GM19240 (cell line): ENCODE results near the gene POLL.
"Not testable (repeated sequence)": the region's sequence is repeated elsewhere in the genome, so short reads cannot be mapped to it uniquely, and the experiment has no call there.

Experiments
- DNase-seq: peaks from one replicate; pipeline ENCODE4 v3.0.0; 2011; ENCODE audit warnings: low spot score; ENCODE audit not compliant: insufficient read length

POLL gene

DNA sequence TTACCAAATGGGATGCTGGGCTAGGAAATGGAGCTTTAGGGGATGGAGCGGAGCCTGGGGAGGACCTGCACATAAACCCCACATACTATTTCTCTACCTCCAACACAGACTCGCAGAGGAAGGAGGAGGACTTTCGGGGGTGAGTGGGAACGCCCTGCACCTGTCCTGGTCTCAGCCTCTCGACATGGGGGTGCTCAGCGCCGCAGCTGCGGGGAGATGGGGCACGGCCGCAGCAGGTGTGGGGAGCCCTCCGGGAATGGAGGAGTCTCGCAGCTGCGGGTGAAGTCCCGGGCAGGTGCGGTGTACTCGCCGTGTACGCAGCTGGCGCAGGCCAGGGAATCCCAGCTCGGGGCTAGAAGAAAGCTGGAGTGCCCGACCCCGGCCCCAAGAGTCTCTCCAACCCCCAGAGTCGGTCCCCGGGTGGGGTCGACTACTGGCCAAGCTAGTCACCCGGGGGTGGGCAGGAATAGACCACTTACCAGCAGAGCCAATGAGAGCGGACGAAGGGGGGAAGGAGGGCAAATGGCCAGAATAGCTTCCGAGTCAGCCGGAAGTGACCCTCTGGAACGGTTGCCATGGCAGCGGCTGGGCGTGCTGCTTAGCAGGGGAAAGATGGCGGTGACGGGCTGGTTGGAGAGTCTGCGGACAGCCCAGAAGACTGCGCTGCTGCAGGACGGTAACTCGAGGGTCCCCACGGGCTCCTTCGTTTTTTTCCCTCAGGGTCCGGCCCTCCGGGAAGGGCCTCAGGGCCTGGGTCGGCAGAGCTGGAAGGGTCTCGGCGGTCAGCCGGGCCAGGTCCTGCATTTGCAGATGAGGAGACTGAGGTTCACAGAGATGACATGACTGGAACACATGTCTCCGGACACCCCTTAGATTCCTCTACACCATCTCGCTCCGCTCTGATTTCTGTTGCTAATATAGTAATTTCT is at the start of gene POLL, which contains the start of gene DPCD:
Gene POLL, minus strand, starts transcription at position 533 of the 929 bp plus-strand sequence. CDS start 897 bp downstream, outside the sequence.
Gene DPCD, plus strand, starts transcription at position 597 of the 929 bp plus-strand sequence. Its CDS starts 16 bp downstream, at position 613.
- peak; percentile 99 for DNase-seq

DNA sequence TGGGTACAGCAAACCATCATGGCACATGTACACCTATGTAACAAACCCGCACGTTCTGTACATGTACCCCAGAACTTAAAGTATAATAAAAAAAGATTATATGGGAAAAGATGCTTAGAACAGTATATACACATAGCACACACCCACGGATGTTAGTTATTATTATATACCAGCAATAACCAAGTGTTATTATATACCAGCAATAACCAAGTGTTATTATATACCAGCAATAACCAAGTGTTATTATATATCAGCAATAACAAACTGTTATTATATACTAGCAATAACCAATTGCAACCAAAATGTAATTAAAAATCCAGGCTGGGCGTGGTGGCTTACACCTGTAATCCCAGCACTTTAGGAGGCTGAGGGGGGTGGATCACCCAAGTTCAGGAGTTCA is 45.5 kb upstream of the POLL start:
- not testable (repeated sequence) for DNase-seq

DNA sequence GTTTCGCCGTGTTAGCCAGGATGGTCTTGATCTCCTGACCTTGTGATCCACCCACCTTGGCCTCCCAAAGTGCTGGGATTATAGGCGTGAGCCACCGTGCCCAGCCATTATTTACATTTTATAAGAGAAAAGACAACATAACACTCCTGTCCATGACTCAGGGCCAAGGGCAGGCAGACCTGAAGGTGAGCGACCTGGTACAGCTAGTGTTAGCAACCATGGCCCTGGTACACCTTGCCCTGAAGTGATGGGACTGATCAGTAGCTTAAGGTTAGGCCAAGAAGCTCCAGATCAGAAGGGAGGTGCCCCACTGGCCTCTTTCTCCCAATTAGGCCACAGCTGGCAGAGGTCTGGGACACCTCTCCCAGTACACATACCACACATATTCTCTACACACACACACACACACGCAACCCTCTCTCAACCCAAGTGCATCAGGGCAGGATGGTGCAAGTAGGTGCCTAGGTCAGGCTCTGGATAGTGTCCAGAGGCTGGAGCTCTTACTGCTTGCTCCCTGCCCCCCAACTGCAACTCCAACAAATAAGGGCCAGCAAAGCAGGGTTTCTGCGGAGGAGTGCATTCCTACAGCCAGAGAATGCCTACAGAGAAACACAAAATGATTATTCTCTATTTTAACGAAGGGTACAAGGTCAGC is 43.9 kb upstream of the POLL start:
- DNase-seq, result no peak

DNA sequence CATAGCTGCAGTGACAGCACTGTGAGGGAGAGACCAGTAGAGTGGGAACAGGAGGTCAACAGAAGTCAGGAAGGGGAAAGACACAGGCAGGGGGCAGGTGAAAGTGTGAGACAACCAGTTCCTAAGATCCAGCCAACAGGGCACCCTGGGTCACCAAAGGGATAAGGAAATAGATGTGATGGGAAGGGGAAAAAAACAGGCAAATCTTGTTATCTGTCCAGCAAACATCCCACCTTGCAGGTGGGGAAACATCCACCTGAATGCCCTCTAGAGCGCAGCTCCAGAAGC is 42.5 kb upstream of the POLL start:
- DNase-seq, result no peak

DNA sequence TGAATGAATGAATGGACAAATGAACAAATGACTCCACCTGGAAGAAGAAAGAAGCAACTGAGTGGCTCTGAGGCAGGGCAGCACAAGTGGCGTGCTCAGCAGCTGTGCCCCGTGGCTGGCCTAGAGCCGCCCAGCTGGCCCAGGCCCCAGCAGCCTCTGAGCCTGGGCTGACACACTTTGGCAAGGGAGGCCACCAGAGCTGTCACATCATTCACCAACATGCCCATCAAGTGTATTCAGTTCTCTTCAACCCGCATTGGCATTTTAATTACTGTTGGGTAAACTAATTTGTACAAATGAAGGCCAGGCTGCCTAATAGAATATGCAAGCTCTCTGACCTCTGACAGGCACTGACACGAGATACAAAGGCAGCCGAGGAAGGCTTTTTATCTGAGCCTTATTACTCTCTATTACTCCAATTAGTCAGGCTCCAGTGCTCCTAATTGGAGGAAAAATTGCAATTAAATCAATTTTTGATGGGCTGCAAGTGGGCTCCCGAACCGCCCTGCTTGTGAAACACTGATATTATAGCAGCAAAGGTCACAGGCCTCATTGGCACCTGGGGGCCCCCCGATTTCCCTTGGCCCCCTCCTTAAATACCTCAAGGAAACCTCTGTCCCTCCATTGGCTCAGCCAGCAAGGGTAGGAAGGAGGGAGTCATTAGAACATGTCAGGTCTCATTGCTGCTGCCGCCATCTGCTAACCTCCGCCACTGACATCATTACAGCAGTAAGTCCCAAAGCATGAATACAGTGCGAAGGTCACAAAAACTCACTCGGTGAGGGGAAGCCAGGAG is 42.0 kb upstream of the POLL start:
- DNase-seq, result no peak

DNA sequence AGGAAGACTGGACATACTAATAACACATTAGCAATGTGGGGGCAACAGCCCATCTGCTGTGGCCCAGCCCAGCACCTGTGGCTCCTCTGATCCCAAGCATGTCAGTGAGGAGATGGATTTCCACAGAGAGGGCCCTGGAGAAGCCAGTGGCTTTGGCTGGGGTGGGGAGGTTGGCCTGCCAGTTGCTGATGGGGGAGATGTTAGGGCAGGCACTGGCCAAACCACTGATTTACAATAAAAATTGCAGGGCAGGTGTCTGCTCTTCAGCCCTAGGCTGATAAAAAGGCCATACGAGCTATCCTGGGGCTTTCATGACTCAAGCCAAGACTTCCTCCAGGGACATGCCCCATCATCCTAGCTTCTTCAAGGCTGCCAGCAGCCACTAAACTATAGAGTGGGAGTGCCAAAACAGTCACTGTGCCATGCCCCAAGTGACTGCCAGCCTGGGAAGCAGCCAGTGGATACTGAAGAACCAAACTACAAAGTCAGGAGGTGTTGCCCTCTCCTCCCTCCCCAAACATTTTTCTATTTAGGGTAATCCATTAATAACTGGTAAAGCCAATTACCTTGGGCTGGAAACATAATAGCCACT is 37.9 kb upstream of the POLL start:
- no peak for DNase-seq

DNA sequence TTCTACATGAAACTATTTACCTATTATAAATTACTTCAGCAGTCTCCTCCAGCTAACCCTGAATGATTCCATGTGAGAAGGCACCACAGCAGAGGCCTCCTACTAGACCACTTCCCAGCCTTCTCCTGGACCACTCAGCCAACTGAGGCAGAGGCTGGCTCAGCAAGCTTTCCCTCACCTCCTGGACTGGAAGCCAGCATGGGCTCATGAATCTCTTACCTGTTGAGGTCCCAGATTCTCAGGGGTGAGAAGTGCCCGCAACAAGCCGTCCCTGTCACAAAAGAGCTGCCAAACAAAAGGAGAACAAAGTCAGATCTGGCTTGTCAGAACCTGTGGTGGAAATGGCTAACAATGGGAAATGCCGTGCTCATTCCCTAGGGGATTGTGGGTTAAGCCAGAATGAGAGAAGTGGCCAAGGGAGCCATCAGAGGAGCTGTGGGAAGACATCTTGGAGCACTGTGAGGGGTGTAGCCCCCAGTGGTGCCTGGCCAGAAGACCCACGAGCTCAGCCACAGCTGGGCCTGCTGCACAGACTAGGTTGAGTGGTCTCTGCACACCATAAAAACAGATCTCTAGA is 36.6 kb upstream of the POLL start:
- DNase-seq, result no peak

DNA sequence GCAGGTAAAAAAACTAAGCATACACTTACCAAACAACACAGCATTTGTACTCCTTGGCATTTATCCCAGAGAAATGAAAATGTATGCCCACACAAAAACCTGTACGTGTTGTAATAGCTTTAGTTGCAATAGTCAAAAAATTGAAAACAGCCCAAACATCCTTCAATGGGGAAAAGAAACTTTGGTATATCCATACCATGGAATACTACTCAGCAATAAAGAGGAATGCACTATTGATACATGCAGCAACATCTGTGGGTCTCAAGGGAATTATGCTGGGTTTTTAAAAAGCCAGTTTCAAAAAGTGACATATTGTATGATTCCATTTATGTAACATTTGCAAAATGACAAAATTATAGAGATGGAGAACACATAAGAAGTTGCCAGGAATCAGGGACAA is 35.5 kb upstream of the POLL start:
- no peak for DNase-seq

DNA sequence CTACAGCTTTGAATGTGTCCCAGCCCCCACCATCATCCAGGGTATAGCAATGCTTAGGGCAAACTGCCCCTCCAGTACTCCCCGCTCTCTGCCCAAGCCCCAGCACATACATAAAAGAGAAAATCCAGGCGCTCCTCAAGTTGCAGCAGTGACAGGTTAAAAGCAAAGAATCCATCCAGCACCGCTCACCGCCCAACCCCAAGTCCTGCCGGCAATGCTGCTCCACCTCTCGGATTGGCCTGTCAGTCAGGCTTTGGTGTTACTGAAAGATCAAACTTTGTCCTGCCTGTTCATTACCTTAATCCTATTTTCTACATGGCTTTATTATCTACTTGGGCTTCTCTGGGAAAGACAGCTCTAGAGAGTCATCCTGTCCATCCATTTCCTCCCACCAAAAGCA is 31.9 kb upstream of the POLL start:
- DNase-seq, result no peak

DNA sequence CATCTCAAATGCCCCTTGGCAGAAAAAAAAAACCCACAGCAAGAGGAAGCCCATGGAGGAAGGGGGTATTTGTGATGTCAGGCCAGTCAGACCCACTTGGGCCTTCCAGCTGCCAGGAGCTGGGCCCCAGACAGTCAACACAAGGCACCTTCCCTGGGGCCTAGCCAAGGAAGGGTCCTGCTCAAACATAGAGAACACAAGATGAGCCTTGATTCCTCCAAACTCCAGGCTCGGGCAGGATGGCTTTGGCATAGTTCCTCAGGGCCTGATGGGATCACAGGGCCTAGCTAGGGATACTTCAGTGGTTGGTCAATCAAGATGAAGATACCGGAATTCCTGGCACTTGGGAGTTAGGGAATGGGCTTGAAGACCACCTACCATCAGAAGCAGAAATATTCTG is 30.8 kb upstream of the POLL start:
- no peak for DNase-seq

DNA sequence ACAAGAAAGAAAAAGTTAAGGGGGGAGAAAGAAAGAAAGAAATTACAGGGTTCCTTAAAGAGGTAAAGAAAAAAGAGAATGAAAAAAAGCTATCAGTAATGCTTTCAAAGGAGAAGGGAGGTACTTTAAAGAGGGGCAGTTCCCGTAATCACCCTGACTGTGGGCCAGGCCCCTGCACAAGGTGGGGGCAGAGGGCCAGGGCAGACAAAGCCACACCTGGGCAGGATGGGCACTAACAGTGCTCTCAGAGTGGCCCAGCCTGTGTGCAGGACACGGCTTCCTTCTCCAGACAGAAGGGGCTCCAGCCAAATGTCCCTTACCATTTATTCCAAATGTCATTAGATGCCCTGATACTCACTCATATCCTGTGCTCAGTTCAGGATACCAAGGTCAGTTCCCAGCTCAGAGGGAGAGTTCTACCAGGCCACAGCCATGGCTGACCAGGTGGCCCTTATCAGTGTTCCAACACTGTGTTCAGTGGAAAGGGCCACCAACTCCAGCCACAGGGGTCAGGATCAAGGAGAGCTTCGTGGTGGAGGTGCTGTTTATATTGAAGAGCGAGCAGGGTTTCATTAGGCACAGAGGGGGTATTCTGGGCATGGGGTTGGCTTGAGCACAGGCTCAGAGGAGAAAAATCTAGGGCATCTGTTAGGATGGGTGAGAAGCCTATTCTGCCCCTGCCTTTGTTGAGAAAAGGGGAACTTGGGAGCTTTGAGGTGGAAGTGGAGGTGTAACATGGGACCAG is 29.9 kb upstream of the POLL start:
- no peak for DNase-seq

DNA sequence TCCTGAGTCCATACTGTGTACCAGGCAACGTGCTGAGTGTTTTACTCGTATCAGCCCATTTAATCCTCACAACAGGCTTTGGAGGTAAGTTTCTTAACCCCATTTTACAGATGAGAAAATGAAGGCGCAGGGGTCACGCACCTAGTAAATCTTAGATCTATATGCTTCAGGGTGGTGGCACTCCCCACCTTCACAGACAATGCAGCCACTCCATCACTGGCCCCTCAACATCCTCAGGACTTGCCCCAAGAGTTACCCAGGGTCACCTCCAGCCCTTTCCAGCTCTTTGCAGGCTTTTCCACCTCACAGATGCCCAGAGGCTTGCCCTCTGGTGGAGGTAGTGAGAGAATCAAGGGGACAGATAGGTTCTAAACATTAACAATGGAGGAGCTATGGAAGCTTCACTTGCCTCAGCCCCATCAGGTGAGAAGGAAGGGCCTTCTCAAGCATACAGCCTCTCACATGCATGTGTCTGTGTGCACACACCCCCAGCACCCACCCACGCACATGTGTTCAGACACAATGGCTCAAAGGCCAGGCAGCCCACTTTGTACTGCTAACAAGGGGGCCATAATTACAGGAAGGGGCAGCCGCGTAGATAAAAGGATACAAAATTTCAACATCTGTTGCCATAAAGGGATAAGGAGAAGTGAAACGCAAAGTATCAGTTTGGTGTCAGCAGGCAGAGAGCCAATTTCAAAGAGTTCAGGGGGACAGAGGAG is 29.2 kb upstream of the POLL start:
- peak; percentile 42 for DNase-seq

DNA sequence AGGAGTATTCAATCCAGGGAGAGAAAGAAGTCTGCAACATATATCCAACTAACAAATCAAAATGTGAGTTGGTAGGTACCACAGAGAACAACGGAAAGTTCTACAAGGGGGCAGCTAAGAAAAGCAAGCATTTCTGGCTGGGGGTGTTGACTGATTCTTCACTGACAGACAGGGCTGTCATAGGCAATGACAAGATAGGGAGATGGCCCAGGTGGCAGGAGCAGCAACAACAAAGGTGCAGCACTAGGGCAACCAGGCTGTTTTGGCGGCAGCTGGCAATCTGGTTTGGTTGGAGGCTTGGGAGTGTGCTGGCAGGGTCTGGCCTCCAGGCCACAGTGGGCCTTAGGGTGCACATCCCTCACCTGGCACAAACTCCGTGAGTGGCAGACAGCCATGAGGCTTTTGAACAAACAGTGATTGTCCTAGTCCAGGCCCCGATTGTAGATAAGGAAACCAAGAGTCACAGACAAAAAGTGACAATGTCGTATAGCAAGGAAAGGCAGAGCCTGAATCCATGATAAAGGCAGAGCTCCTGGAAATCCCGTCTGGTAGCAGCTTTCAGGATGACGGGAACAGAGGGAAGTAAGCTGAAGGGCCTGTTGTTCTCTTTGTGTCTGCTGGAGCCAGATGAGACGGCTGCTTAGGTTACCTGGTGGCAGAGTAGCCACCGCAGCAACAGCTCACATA is 28.5 kb upstream of the POLL start:
- DNase-seq, result no peak

DNA sequence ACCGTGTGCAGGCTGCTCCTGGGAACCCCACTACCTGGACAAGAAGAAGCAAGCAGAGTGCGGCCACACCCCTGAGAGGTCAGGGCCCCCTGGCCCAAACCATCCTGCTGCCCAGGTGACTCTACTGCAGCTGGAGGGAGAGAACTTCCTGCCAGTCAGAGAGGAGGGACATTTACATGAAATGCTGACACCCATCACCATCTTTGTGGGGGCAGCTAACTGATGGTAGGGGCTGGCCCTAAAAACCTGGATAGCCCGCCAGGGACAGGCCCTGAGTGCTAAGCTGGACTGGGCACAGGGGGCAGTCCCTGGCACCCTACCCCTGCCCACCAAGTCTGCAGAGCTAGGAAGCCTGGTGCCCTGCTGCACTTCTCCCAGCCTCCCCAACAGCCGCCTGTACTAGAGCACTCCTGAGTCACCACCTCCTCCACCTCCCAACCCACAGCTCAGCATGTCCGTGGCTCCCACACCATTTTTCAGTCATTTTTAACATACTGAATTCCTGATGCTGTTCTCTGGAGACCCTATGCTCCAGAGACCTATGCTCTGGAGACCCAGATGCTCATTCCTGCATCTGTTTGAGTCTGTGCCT is 27.6 kb upstream of the POLL start:
- DNase-seq, result no peak

DNA sequence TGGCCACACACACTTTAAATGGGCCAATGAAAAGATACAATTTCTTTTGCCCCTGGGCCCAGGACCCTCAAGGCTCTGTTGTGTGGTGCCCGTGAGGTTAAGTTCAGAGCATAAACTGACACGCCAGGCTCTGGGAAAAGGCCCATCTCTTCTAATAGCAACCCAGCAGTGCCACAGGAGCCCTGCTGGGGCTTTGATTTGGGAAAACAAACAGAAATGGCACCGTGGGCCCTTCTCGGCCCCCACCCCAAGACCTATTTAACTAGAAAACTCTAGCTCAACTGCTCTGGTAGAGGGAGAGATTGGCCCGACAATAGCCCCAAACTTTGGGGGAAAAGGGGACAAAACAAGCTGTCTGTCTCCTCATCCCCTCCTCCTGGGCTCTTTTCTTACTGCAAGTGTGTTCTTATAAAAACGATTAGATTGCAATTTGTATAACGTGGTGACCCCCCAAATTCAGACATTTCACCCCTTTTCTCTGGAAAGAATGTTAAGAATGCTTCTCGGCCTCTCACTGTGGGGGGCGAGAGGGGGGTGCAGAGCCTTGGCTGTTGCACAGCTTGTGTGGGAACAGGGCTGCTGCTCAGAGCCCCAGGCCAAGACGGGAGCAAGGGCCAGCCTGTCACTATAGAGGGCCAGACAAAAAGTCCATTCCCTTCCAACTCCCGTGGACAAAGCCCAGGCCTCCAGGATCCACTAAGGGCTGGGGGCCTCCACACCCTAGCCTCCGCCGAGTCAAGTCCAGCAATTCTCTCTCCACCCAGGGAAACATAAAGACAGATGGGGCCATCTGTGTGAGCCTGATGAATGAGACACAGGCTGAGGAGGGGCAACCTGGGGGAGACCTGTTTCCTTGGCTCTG is 26.8 kb upstream of the POLL start:
- no peak for DNase-seq

DNA sequence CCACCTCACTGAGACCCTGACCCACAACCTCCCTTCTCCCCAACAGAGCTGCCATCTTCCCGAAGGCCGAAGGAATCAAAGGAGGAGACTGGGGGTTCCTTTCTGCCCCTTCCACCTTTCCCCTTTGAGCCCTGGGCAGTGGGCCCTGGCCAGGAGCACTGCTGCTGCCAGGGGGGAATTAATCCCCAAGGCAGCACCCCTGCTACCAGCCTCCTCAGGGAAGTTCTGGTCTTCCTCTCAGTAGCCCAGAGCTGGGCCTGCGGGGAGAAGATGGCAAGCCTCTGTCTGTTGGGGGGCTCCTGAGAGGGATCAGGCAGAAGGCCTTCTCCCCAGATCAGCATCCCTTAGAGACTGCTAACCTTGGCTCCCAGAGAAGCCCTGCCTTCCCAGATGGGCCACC is 25.6 kb upstream of the POLL start:
- DNase-seq, result no peak

DNA sequence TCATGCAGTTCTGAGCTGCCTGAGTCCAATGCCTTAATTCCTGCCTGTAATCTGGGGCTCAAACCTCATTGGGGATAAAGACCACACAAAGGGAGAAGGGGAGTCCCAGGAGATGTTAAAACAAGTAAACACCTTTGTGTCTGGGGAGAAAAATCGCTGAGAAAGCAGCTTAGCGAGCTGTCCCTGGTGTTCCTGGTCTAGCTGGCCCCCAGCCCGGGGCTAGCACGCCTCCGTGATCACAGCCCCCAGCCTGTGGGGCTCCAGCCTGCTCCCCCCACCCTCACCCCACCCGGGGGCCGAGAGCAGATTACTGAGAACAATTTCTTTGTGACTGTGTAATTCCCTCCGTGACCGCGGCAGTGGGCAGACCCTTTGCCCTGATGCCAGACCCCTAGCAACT is 24.8 kb upstream of the POLL start:
- DNase-seq, result no peak

DNA sequence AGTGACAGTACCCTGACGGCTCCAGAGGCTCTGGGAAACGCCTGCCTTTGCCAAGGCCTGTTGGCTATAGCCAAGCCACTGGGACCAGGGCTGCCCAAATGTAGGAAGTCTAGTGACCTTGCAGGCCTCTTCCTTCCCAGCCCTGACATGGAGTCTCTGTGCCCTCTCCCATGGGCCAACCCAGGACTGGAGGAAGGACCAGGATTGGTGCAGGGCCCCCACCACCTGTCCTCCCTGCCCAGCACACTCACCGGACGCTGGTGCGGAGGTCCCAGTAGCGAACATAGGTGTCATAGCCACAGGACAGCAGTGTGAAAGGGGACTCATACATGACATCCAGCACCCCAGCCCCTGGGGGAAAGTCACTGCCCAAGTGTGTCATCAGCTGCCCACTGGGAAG is 24.0 kb upstream of the POLL start:
- DNase-seq, result no peak
